Raji (cell line): ENCODE measurements around the gene GTSF1L.

Source experiments
- POLR2A ChIP-seq: IDR thresholded peaks from 2 replicates; pipeline ENCODE4 v1.6.1; 2011; ENCODE audit warnings: low read depth, low read length, control low read depth; ENCODE audit not compliant: insufficient read depth

The GTSF1L gene

DNA sequence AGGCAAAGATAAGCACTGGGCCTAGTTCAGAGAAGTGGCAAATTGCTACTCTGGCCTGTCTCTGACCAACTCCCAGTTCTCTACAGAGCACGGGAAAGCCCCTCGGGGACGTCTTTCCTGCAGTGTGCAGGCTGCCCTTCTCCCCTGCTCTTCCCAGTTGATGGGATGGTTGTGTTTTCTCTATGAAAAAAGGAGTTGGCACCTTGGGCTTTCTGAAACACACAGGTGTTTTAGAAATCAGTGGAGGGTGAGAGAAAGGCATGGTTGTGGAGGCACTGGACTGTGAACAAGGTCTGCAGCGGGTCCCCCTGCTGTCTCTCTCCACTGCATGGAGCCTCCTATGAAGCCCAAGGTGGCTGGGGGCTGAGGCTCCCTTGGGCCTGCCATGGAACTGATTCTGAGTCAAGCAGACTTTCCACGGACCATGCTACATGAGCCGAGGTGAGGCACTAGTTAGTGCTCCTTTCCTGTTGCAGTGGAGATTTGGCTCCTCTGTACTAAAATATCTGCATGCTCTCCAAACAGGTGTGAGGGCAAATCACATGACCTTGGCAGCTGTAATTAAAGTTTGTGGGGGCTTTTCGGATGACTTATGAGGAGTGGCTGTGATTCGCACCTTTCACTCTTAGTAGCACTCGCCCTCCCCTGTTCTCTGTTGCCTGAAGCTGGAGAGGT, 16.3 kb downstream of the GTSF1L start:
- TF ChIP-seq POLR2A: no peak

DNA sequence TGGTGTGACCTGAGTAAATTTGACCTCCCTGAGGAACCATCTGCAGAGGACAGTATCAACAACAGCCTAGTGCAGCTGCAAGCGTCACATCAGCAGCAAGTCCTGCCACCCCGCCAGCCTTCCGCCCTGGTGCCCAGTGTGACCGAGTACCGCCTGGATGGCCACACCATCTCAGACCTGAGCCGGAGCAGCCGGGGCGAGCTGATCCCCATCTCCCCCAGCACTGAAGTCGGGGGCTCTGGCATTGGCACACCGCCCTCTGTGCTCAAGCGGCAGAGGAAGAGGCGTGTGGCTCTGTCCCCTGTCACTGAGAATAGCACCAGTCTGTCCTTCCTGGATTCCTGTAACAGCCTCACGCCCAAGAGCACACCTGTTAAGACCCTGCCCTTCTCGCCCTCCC, 24.3 kb downstream of the GTSF1L start:
- TF ChIP-seq POLR2A: no peak

DNA sequence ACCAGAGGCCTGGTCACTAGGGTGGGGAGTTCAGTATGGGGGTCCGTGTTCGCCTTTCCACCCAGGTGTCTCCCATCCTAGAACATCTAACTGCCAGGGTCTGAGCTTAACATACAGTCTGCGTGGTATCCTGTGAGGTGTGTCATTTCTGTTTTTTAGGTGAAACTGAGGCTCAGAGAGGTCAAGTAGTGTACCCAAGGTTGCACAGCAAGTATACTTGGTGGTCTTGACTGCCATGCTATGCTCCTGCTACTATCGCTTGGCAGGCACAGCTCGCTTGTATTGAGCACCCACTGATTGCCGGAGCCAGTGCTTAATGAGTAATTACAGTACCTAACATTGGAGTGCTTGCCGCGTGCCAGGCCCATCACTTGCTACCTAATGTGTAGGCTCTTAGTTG, 26.2 kb downstream of the GTSF1L start:
- TF ChIP-seq POLR2A: no peak

DNA sequence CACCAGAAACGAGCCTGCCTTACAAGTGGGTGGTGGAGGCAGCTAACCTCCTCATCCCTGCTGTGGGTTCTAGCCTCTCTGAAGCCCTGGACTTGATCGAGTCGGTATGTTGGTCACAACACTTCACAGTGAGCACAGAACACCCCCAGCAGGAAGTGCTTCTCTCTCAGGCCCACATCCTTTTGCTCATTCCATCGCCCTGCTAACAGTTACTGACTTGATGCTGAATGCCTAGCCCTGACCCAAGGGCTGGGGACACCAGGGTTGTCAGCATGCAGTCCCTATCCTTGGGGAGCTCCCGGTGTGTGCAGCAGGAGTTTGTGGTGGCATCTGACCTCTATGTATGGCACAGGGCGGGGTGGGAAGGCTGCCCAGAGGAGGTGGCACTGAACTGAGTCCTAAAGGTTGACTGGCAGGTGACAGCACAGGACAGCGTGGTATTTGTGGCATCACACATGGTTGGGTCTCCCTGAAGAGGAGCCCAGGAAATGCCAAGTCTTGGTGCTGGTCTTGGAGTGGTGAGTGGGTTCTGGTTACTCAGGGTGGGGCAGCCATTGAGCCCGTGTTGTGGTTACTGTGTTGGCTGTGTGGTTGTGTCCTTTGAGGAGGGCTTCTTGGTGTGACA, 26.7 kb downstream of the GTSF1L start:
- no peak for TF ChIP-seq POLR2A

DNA sequence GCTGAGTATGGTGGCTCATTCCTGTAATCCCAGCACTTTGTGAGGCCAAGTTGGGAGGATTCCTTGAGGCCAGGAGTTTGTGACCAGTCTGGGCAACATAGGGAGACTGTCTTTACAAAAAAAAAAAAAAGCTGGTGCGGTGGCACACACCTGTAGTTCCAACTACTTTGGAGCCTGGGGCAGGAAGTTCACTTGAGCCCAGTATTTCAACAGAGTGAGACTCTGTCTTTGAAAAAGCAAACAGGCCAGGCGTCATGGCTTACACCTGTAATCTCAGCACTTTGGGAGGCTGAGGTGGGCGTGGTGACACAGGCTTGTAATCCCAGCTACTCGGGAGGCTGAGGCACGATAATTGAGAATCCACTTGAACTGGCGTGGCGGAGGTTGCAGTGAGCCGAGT, 31.2 kb downstream of the GTSF1L start:
- TF ChIP-seq POLR2A: no peak

DNA sequence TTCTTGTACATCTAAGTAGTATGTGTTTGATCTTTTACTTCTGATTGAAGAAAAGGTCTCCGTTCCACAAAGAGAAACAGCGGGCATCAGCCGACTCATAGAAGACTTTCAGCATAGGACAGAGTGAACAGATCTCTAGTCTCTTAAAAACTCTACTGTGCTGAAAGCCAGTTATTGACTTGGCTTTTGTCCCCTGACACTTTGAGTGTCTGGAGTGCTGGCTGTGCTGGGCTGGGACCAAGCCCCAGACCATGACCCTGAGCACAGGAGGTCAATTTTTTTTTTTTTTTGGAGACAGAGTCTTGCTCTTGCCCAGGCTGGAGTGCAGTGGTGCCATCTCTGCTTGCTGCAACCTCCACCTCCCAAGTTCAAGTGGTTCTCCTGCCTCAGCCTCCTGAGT, 32.0 kb downstream of the GTSF1L start:
- TF ChIP-seq POLR2A: no peak

DNA sequence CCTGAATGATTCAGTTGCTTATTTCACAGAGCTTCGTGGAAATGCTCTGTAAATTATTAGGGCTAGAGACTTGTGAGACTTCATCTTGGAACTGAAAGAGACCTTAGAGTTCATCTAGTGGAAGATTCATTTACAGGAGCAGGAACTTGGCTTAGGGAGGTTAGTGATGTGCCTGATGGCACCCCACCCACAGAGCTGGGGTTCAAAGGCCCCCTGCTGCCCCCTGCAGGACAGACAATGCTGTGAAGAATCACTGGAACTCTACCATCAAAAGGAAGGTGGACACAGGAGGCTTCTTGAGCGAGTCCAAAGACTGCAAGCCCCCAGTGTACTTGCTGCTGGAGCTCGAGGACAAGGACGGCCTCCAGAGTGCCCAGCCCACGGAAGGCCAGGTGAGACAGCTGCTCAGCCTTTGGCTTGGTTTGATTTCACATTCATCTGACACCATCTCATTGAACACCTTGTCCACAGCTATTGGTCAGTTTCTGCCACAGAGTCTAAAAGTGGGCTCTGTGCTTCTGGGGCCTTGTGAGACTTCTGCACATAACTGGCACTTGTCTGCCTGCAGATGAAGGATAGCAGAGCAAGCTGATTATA, 34.8 kb downstream of the GTSF1L start:
- TF ChIP-seq POLR2A: no peak

DNA sequence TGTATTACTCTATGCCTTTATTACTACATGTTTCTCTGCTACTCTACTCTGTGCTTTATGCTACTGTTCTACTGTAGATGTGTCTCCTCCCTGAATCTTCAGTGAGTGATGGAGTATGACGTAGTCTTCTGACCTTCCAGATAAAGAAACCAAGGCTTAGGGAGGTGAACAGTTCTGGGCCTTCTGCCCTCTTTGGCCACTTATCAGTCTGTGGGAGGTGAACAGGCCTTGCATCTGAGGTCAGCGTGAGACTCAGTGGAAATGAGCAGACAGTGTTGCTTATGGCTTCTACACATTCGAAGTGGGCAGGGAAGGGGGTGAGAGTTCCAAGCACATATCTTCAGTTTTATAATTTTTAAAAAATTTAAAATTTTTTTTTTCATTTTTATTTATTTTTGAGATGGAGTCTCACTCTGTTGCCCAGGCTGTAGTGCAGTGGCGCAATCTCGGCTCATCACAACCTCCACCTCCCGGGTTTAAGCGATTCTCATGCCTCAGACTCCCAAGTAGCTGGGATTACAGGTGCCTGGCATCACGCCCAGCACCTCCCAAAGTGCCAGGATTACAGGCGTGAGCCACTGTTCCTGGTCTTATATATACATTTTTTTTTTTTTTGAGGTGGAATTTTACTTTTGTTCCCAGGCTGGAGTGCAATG, 35.7 kb downstream of the GTSF1L start:
- TF ChIP-seq POLR2A: no peak

DNA sequence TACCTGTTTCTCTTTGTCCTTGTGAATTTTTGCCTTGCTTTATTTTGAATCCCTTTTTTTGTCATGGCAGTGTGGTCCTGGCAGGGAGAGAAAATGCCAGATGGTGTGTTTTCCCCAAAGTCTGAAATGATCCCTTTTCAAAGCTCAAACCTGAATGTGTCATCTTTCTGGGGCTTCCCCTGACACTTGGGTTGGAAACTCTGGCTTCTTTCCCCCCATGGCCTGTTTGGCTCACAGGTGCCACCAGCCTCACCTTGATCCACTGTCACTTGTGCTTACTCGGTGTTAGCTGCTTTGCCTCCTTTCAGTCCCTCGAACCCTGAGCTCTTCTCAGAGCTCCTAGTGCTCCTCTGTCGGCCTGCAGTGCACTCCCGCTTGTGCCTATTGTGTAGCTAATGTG, 37.6 kb downstream of the GTSF1L start:
- TF ChIP-seq POLR2A: no peak

DNA sequence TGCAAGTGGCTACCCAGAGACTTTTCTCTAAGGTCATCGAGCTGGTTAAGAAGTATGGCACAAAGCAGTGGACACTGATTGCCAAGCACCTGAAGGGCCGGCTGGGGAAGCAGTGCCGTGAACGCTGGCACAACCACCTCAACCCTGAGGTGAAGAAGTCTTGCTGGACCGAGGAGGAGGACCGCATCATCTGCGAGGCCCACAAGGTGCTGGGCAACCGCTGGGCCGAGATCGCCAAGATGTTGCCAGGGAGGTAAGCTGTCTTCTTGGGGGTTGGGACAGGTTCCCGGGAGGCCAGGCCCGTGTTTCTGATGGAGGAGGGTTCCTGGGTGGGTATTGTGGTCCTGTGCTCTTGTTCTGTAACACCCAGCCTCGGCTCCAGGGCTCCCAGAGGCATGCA, 40.0 kb downstream of the GTSF1L start:
- TF ChIP-seq POLR2A: no peak

DNA sequence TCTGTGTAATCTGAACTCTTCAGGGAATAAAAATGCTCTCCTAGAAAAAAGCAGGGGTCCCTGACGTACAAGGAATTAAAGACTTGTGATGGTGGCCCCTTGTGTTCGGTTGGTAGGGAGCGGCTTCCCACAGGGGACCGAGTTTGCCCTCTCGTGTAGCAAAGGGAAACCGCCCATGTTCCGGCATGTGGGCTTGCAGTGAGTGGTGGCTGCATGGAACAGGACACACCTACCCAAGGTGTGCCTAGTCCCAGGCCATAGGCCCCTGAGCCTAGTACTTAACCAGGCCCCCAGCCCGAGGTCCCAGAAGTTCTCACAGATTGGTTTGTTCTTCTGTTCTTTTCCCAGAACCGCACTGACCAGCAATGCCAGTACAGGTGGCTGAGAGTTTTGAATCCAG, 44.4 kb downstream of the GTSF1L start:
- no peak for TF ChIP-seq POLR2A

DNA sequence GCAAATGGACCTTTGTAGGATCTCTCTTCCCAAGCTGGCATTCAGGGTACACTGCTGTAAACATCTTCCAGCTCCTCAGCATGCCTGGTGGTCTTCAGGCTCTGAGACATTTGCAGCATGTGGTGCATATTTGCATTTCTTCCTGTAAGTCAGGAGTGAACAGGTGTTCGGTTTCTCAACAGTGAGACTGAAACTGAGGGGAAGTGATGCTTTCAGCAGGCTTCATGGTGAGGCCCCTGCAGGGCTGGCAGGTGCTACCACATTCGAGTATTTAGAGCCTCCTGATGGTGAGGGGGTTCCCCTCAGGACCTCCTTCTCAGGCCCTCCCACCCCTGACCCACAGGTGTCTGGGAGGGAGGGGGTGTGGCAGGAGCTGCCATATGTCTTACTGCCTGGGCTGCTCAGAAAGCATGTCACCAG, 44.8 kb downstream of the GTSF1L start:
- peak; percentile 53; the same call in 1 of the 2 replicates for TF ChIP-seq POLR2A

DNA sequence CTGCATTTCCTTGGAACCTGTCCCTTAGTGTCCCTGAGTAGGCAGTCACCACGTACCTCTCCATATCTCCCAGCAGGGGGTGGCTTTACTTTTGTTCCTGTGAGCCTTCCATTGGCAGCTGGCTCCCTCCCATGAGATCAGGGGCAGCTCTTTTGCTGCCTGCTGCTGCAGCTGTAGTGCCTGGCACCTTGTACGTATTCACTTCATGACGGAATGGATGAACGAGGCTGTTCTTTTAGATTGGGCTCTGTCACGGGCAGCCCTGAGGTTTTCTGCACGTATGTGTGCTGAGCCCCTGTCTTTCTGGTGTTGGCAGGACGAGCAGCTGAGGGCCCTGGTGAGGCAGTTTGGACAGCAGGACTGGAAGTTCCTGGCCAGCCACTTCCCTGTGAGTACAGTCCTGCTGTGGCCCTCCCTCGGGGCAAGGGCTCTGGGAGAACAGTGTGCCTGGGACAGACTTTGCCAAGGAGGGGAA, 45.3 kb downstream of the GTSF1L start:
- no peak for TF ChIP-seq POLR2A

DNA sequence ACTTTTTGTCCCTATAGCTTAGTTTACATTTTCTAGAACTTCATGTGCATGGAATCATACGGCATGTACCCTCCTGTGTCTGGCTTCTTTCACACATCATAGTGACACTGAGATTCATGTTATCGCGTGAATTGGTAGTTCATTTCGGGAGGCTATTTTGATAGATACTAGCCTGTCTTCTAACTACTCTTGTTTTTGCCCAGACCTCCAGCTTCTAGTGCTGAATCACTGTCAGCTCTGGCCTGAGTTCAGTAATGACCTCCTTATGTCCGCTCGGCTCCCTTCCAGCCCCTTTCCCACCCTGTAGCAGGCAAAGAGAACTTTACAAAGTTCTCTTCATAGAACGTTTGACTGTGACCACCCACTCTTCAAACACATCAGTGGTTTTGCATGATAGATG, 45.8 kb downstream of the GTSF1L start:
- TF ChIP-seq POLR2A: no peak

DNA sequence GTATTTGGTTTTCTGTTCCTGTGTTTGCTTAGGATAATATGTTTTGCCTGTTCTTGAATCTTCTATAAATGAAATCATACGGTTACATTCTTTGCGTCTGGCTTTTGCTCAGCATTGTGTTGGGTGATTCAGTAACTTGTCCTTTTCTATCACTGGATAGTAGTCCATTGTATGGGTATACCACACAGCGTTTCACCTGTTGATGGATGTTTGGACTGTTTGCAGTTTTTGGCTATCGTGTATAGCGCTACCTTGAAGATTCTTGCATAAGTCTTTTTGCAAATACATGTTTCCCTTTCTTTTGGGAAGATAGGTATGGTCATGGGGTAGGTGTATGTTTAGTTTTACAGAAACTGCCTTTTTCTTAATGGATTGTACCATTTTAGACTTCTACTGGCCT, 50.4 kb downstream of the GTSF1L start:
- TF ChIP-seq POLR2A: no peak
